ENCODE measurements around the gene C1orf35. TPM values are rescaled to one million over a fixed set of nuclear protein-coding genes. Genes with fewer than 3 reads are reported as not detected.

Gene C1orf35
- total and polyA plus RNA-seq, 2 of the 4 experiments (the other 2 are of a cell fraction) = 4.3 to 13.0 TPM

- TF ChIP-seq MAZ (IDR thresholded peaks at IDR 0.05; ENCODE audit: borderline replicate concordance, low read depth, low read length) = peak; percentile 84; the same call in 1 of the 2 replicates
- TF ChIP-seq SMC3 (IDR thresholded peaks at IDR 0.05; ENCODE audit: low read depth, low read length) = no peak
- no peak for TF ChIP-seq RCOR1 (IDR thresholded peaks at IDR 0.05; ENCODE audit: insufficient replicate concordance, low read length)
Measured at GRCh38 chr1:228139931-228140723, 37.0 kb upstream of the C1orf35 start, which contains the start of gene GUK1 (continued).

- H3K4me1 ChIP-seq (ENCODE audit: control insufficient read depth, insufficient read depth, low read length) = peaks cover 19% of the 10 kb centered on the region
- H3K36me3 ChIP-seq (ENCODE audit: control insufficient read depth, insufficient read depth, low read length) = peaks cover 5% of the 10 kb centered on the region
- peak overlapping the region; percentile 84 for H3K14ac ChIP-seq (replicated peaks; ENCODE audit: low read depth, low read length)
- POLR2A ChIA-PET (ENCODE audit: unreplicated experiment) = no interaction called here
- H2BK120ac ChIP-seq (ENCODE audit: low read depth, low read length) = peak overlapping the region; percentile 68
- H3K4me3 ChIP-seq (ENCODE audit: insufficient read depth, low read depth, low read length) = peak overlapping the region; percentile 84
- H3K9me1 ChIP-seq (ENCODE audit: insufficient read depth, low read length) = peaks cover 24% of the 10 kb centered on the region
- CTCF ChIA-PET = no interaction called here
- H2AFZ ChIP-seq (replicated peaks; ENCODE audit: low read length, poor library complexity) = peak overlapping the region; percentile 93
- peak overlapping the region; percentile 97 for H2AK9ac ChIP-seq (replicated peaks; ENCODE audit: low read depth, low read length, poor library complexity)
- no peak for DNase-seq
- H4K91ac ChIP-seq (ENCODE audit: insufficient read depth, low read depth, low read length) = peak overlapping the region; percentile 66; the same call in 1 of the 2 replicates
- peak overlapping the region; percentile 78; the same call in 1 of the 2 replicates for H3K23ac ChIP-seq (ENCODE audit: low read depth, low read length)
- H2BK5ac ChIP-seq (ENCODE audit: low read depth, low read length, poor library complexity, severe bottlenecking) = peak overlapping the region; percentile 55
- peaks cover 0 to 38% of the 10 kb centered on the region in 2 experiments; a peak in 2 of 4 replicates for H3K79me1 ChIP-seq (ENCODE audit: low read depth in 1 of 2, low read length in 2 of 2)
- peak overlapping the region; percentile 98 for H4K8ac ChIP-seq (ENCODE audit: low read depth in 2 of 2, low read length in 2 of 2)
- peak overlapping the region; percentile 71 for H4K5ac ChIP-seq (ENCODE audit: low read depth, low read length)
- H3K4me2 ChIP-seq (ENCODE audit: low read depth, low read length) = peak overlapping the region; percentile 51
- peaks cover 39% of the 10 kb centered on the region for H4K20me1 ChIP-seq (ENCODE audit: insufficient read depth, low read length)
- in situ Hi-C loops (cut with MboI; ENCODE audit: low sequenced_read_pairs) = loop anchor here (10.0 kb wide), 1 partner anchor 365 kb away; no protein-coding TSS in a partner anchor
- H3K18ac ChIP-seq (ENCODE audit: low read depth, low read length) = peak overlapping the region; percentile 16; the same call in 1 of the 2 replicates
- H2BK15ac ChIP-seq (ENCODE audit: low read depth, low read length) = 0 out of 3 replicates have a peak overlapping the region, but pooled peaks have one; percentile 13
- WGBS, 2 experiments (ENCODE audit: extremely low coverage in 2 of 2, insufficient read length in 1 of 2) = 29% methylated on average over 7 of the region's 30 CpGs; no CpG with 5 or more reads in 1 of the 2 experiments
- dilution Hi-C loops (cut with HindIII; ENCODE audit: low sequenced_read_pairs, unreplicated experiment) = no loop called here
- TF ChIP-seq CTCF (conservative IDR thresholded peaks at IDR 0.05; ENCODE audit: low read depth, low read length) = no peak
- H3K27ac ChIP-seq (ENCODE audit: insufficient read depth, low read length) = peak overlapping the region; percentile 69
- peak overlapping the region; percentile 82 for H2AK5ac ChIP-seq (ENCODE audit: low read depth, low read length)
- H3K9ac ChIP-seq (ENCODE audit: low read depth, low read length) = peak overlapping the region; percentile 67
- H3K4ac ChIP-seq (ENCODE audit: low read depth, low read length) = peak overlapping the region; percentile 83
- no TSS peak for BruUV-seq (replicated peaks)
- peaks cover 10% of the 10 kb centered on the region for H3K27me3 ChIP-seq (ENCODE audit: control insufficient read depth, insufficient read depth, low read length)
- H3K9me3 ChIP-seq (ENCODE audit: control insufficient read depth, insufficient read depth, low read length) = no peaks in the 10 kb centered on the region
- intact Hi-C loops (cut with micrococcal nuclease) = loop anchor here (10.0 kb wide), 1 partner anchor 135 kb away; no protein-coding TSS in a partner anchor
- no peak for ATAC-seq (ENCODE audit: low read depth)
- H3K56ac ChIP-seq (ENCODE audit: extremely low read depth, insufficient read depth, low read length) = no peak overlapping the region
- H2BK20ac ChIP-seq (ENCODE audit: low read depth, low read length) = no peak overlapping the region
Measured at GRCh38 chr1:228139406-228139930, 36.3 kb upstream of the C1orf35 start.

Data from IMR-90 (cell line).